GM12874 (cell line): Measurements from ENCODE around the gene PSPH.
A peak's percentile ranks its signal among the peaks of the same experiment; 100 is the strongest.

Experiments
- TF ChIP-seq, protein P1 (sequence below): IDR thresholded peaks from 2 replicates; pipeline ENCODE4 v1.5.1; 2011; ENCODE audit warnings: low read depth, mild to moderate bottlenecking, control low read depth, low read length, moderate library complexity; ENCODE audit not compliant: insufficient read depth

PSPH gene

DNA sequence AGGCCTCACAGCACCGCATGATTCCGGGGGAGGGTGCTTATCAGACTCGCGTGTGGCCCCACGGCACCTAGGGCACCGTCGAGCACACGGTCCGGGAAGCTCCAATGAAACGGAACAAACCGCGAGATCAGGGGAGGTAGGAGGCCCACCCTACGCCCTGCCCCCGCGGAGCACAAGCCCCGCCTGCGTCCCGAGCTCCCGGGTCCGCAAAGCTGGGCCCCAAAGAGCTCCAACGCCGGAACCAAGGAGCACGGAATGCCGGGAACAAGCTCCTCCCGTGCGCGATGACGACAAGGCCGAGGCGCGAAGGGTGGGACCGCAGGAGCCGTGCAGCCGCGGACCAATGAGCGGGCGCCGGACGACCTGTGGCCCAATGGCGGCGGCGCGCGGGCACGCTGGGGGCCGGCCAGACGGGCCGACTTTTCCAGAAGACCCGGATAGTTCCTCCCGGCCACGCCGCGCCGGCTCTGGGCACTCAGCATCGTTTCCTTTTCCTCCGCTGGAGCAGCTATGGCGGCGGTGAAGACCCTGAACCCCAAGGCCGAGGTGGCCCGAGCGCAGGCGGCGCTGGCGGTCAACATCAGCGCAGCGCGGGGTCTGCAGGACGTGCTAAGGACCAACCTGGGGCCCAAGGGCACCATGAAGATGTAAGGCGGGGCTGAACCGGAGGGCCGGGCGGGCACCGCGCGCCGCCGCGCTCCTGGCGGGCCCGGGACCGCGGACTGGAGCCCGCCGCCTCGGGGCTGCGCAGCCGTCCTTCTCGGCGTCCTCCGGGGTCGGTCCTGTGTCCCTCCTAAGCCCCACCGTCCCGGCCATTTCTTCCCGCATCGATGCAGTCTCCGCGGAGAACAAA, at the start of gene PSPH, which contains the start of gene CCT6A:
PSPH (minus strand) TSS at position 106 of the 853 bp plus-strand sequence. CDS start 30,232 bp downstream, outside the sequence.
CCT6A (plus strand) TSS at position 427 of the 853 bp plus-strand sequence; CDS start at position 511, 84 bp downstream.
- TF ChIP-seq, protein P1, sequence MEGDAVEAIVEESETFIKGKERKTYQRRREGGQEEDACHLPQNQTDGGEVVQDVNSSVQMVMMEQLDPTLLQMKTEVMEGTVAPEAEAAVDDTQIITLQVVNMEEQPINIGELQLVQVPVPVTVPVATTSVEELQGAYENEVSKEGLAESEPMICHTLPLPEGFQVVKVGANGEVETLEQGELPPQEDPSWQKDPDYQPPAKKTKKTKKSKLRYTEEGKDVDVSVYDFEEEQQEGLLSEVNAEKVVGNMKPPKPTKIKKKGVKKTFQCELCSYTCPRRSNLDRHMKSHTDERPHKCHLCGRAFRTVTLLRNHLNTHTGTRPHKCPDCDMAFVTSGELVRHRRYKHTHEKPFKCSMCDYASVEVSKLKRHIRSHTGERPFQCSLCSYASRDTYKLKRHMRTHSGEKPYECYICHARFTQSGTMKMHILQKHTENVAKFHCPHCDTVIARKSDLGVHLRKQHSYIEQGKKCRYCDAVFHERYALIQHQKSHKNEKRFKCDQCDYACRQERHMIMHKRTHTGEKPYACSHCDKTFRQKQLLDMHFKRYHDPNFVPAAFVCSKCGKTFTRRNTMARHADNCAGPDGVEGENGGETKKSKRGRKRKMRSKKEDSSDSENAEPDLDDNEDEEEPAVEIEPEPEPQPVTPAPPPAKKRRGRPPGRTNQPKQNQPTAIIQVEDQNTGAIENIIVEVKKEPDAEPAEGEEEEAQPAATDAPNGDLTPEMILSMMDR = no peak

DNA sequence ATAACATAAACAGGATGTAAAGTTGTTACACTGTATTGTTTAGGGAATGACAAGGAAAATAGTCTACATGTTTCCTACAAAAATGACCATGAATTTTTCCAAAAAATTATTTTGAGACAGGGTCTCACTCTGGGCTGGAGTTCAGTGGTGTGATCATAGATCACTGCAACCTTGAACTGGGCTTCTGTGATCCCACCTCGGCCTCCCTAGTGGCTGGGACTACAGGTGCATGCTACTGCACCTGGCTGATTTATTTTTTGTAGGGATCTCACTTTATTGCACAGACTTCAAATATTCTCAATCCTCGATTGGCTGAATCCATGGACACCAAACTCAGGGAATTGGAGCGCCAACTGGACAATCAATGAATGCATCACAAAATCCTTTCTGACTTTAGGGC, 48.4 kb upstream of the PSPH start:
- TF ChIP-seq, protein P1 = no peak

DNA sequence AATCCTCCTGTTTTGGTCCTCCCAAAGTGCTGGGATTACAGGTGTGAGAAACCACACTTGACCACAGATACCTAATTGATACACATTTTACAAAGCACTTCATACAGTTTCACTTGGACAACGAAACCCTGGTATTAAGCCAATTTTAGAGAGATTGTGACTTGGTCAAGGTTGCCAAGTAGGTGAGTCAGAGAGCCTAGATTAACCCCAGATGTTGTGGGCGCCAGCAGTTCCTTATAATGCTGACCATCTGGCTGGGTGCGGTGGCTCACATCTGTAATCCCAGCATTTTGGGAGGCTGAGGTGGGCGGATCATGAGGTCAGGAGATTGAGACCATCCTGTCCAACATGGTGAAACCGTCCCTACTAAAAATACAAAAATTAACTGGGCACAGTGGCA, 46.5 kb upstream of the PSPH start:
- TF ChIP-seq, protein P1 = no peak

DNA sequence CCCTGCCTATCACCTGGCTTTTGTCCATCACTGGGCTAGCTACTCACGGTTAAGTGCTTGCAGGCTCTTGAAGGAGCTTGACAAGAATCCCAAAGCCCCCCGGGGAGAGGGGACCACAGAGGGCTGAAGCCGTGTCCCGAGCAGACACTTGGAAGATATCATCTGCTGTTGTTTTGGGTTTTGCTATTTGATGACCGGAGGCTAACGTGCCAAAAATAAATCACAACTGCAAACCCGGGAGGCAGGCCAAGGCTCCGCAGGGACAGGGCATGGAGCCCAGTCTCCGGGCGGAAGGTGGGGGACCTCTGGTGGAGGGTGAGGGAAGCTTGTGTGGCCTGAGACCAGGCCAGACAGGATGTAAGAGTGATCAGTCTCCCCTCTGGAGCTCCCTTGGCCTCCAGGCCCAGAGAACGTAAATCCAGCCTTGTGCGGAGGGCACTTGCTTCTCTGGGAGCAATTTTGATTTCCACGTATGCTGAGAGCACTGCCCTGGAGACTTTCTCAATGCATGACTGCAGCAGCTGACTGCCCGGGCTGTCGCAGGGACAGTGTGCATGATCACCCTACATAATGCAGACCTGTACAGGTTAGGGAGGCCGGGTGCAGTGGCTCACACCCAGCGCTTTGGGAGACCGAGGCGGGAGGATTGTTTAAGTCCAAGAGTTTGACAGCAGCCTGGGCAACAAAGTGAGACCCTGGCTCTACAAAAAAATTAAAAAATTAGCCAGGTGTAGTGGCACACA, 41.7 kb upstream of the PSPH start, which contains the start of gene PHKG1:
PHKG1 (minus strand) TSS at position 164 of the 743 bp plus-strand sequence. CDS start 4,011 bp downstream, outside the sequence.
- TF ChIP-seq, protein P1 = peak; percentile 27

DNA sequence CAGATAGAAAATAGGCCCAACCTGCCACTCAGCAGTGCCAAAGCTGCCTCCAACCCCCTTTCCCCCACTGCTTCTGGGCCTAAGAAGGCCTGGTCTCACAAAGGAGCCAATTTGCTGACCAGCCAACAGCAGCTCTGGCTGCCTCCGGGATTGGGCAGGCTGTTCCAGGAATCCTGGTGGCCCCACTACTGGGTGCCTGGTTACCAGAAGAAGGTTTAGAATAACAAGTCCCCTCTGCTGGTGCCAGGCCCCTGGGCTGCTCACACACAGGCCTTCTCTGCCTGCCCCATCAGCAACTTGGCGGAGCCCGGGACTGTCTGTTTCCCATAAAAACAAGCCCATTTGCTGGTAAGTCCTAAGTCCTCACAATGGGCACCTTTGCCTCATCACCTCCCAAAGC, 40.3 kb upstream of the PSPH start:
- TF ChIP-seq, protein P1 = no peak

DNA sequence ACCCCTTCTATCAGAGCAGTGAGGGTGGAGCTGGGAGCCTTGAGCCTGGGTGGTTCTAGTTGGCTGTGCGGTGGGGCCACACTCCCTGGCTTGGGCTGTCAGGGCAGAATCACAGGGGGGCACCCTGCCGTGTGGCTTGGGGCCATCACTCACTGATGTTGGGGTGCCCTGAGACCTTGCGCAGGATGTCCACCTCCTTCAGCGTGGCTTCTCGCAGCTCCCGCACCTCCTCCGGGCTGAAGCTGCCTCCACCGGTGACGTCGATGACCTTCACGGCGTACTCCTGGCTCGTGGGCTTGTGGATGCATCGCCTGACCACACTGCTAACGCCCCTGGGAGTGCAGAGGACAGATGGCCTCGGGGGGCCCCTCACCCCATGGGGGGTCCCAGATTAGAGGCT, 36.2 kb upstream of the PSPH start:
- TF ChIP-seq, protein P1 = no peak

DNA sequence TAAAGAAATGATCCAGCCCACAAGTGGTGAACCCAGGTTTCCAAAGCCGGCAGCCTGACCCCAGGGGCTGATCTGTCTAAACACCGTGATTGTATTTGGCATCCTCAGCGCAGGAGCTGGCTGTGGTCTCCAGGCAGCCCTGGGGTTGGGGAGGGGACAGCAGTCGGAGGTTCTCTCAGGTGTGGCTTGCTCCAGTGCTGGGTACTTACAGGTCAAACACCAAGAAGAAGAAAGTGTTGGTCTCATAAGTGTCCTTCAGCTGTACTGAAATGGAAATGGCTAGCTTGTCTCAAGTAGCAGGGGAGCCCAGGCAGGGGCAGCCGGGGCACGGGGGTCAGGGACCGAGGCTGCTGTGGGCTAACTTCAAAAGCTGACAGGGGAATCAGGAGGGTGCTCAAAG, 35.5 kb upstream of the PSPH start:
- TF ChIP-seq, protein P1 = no peak
